Measurements from ENCODE around the gene KRTAP10-10.

Gene KRTAP10-10

GRCh38 chr21:44686843-44687561, 49.8 kb downstream of the KRTAP10-10 start:
- Histone ChIP-seq H3K27me3 (replicated peaks; ENCODE audit: insufficient read depth, low read length) (peaks cover 97% of the 10 kb centered on the region), H3K4me2 (ENCODE audit: low read depth, low read length) (no peak overlapping the region), H4K20me1 (ENCODE audit: insufficient read depth, low read length) (no peaks in the 10 kb centered on the region), H3K9me2 (replicated peaks; ENCODE audit: insufficient read depth, low read length) (no peaks in the 10 kb centered on the region), H3K9ac (ENCODE audit: low read length) (no peak overlapping the region), H3F3A (ENCODE audit: insufficient read depth, low read length) (no peaks in the 10 kb centered on the region), H3K36me3 (replicated peaks; ENCODE audit: insufficient read depth, low read length) (no peaks in the 10 kb centered on the region), H3K9me3 (replicated peaks; ENCODE audit: insufficient read depth, low read length) (no peaks in the 10 kb centered on the region), H3K27ac (ENCODE audit: low read length) (no peak overlapping the region), H3K4me1 (ENCODE audit: low read length) (no peaks in the 10 kb centered on the region), H2AFZ (ENCODE audit: low read length) (no peak overlapping the region), H3K79me2 (ENCODE audit: low read length) (no peaks in the 10 kb centered on the region), H3K4me3 (ENCODE audit: low read length) (no peak overlapping the region)
- TF ChIP-seq EZH2phosphoT487 (IDR thresholded peaks at IDR 0.05; ENCODE audit: low read length) (no peak), EZH2 (optimal IDR thresholded peaks at IDR 0.05; ENCODE audit: low read depth, low read length) (no peak), CTCF (IDR thresholded peaks at IDR 0.05; ENCODE audit: low read length) (no peak)
- DNase-seq, result no peak

- Histone ChIP-seq H3K4me3 (ENCODE audit: low read length) (no peak overlapping the region), H3K27ac (ENCODE audit: low read length) (no peak overlapping the region), H4K20me1 (ENCODE audit: insufficient read depth, low read length) (no peaks in the 10 kb centered on the region), H3K4me1 (ENCODE audit: low read length) (no peaks in the 10 kb centered on the region), H3K9ac (ENCODE audit: low read length) (no peak overlapping the region), H3K9me3 (replicated peaks; ENCODE audit: insufficient read depth, low read length) (no peaks in the 10 kb centered on the region), H3K27me3 (replicated peaks; ENCODE audit: insufficient read depth, low read length) (peaks cover 97% of the 10 kb centered on the region), H3K36me3 (replicated peaks; ENCODE audit: insufficient read depth, low read length) (no peaks in the 10 kb centered on the region), H3K79me2 (ENCODE audit: low read length) (no peaks in the 10 kb centered on the region), H3F3A (ENCODE audit: insufficient read depth, low read length) (no peaks in the 10 kb centered on the region), H2AFZ (ENCODE audit: low read length) (no peak overlapping the region), H3K9me2 (replicated peaks; ENCODE audit: insufficient read depth, low read length) (no peaks in the 10 kb centered on the region), H3K4me2 (ENCODE audit: low read depth, low read length) (no peak overlapping the region)
- no peak for DNase-seq
- TF ChIP-seq EZH2phosphoT487 (IDR thresholded peaks at IDR 0.05; ENCODE audit: low read length), result no peak
- TF ChIP-seq EZH2 (optimal IDR thresholded peaks at IDR 0.05; ENCODE audit: low read depth, low read length), result no peak
- TF ChIP-seq CTCF (IDR thresholded peaks at IDR 0.05; ENCODE audit: low read length), result no peak
These were observed 50.5 kb downstream of the KRTAP10-10 start for GRCh38 chr21:44687671-44688070.
